ENCODE results near the gene GRIK5.

Gene GRIK5

GRCh38 chr19:41999878-42000208 is 70.2 kb downstream of the GRIK5 start:
- no peak for DNase-seq (ENCODE audit: low read depth)
- no peak overlapping the region for H3K4me3 ChIP-seq (replicated peaks; ENCODE audit: low read depth, low read length)
- TF ChIP-seq CTCF (IDR thresholded peaks at IDR 0.05; ENCODE audit: low read length, missing control alignments): no peak

DNA sequence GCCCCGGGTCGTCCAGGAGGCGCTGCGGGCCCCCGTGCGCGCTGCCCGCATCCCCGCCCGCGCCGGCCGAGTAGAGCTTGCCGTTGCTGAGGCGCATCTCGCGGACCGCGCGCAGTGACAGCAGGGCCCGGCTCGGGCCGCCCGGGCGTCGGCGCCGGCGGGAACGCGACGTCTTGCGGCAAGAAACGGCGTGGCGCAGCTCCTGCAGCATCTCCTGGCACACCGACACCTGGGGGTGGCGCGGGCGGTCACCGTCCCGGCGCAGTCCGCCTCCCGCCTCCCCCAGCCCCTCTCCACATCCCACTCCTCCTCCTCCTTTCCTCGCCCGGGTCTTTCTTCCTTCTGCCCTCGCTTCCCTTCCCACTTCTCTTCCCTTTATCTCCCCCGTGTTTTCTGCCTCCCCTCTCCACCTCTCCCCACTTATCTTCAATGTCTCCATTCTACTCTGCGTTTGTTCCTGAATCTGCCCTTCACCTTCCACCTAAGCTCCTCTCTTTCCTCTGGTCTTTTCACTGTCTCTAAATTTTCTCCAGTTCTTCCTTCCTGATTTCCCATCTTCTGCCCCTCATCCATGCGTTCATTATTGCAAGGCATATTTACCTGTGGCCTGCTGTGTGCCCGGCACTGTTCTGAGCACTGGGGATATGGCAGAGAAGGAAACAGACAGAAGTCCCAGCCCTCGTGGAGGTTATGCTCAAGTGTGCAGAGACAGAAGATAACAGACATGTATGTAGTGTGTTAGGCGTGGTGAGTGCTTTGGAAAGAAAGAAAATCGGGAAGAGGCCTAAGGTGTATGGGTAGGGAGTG is 70.7 kb downstream of the GRIK5 start:
- no peak overlapping the region for H3K4me3 ChIP-seq (replicated peaks; ENCODE audit: low read depth, low read length)
- no peak for TF ChIP-seq CTCF (IDR thresholded peaks at IDR 0.05; ENCODE audit: low read length, missing control alignments)
- DNase-seq (ENCODE audit: low read depth): no peak

DNA sequence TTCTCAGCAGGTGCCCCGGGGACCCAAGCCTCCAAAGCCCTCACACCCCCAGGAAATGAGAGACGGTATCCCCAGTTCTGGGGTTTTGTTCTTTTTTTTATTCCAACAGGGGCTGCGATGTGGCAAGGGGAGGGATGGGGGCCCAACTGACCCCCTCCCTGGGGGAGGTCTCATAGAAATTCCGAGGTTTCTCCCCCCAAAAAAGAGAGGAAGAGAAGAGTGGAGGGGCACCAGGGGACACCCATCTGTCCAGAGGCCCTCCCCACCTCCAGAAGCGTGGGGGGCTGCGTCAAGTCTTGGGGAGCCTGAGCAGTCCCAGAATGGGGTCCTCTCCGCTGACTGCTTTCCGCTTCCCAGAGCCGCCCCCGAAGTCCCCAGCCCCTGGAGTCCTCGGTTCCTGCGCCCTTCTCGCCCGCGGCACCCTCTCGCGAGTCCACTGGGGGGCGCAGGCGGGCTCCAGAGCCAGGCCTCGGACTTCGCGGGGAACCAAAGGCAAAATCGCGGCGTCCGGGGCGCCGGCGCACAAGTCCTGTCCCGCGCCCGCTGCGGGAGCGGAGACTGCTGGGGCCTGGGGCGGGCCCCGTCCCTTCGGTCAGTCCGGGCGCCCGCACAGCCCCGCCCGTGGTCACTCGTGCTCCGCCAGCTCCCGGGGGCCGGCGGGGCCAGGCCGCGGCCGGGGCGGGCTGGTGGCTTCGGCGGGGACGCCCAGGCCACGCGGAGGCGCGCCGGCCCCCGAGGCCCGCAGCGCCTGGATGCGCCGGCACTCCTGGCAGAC is 71.6 kb downstream of the GRIK5 start:
- TF ChIP-seq CTCF (IDR thresholded peaks at IDR 0.05; ENCODE audit: low read length, missing control alignments): peak; percentile 41
- no peak overlapping the region for H3K4me3 ChIP-seq (replicated peaks; ENCODE audit: low read depth, low read length)
- peak; percentile 29 for DNase-seq (ENCODE audit: low read depth)

DNA sequence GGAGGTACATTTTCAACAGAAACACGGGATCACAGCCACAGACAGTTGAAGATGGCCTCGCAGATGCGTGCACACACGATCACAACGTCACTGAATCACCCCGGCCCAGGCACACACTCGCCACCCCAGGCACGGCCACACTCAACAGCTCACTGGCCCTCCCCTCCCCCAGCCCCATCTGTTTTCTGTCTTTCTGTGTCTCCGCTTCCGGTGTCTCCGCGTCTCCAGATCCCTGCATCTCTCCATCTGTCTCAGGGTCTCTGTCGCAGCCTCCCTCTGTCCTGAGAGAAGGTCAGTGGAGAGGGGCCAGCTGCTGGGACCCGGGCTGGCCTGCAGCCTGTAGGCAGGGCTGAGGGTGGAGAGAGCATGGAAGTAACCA is 72.2 kb downstream of the GRIK5 start:
- no peak for TF ChIP-seq CTCF (IDR thresholded peaks at IDR 0.05; ENCODE audit: low read length, missing control alignments)
- H3K4me3 ChIP-seq (replicated peaks; ENCODE audit: low read depth, low read length): no peak overlapping the region
- DNase-seq (ENCODE audit: low read depth): no peak

GRCh38 chr19:41997121-41997850 is 72.7 kb downstream of the GRIK5 start:
- DNase-seq (ENCODE audit: low read depth): peak; percentile 48
- no peak overlapping the region for H3K4me3 ChIP-seq (replicated peaks; ENCODE audit: low read depth, low read length)
- no peak for TF ChIP-seq CTCF (IDR thresholded peaks at IDR 0.05; ENCODE audit: low read length, missing control alignments)

DNA sequence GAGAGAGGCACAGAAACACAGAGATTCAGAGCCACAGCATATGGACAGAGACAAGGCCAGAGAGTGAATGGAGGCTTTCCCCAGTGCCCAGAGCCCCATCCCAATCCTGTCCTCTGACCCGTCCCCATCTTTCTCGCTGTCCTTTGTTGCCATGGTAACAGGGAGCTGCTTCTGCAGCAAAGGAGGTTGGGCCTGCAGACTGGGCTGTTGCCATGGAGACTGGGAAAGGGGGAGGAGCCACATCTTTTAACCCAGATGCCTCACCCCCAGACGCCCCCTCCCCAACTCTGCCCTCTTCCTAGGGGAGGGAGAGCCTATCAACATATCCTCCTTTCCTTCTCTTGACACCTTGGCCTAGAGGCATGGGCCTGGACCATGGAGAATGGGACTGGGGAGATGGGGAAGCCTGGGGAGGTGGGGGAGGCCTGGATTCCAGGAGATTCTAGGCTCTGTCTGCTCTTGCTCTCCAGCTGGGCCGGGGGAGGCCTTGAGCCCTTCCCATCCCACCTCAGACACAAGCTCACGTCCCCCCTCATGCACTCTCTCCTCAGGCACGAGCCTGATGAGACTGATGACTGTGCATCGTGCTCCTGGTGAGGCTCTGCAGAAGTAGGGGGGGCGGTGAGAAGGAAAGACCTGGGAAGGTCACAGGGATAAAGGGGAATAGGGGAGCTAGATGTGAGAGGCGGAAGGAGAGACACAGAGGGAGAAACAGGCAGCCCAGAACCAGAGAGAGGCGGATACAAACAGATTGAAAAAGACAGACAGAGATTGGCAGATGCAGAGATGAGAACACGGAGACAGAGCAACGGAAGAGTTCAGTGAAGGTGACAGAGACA is 73.8 kb downstream of the GRIK5 start:
- no peak for TF ChIP-seq CTCF (IDR thresholded peaks at IDR 0.05; ENCODE audit: low read length, missing control alignments)
- no peak overlapping the region for H3K4me3 ChIP-seq (replicated peaks; ENCODE audit: low read depth, low read length)
- DNase-seq (ENCODE audit: low read depth): no peak

Measured in fibroblast of pulmonary artery (primary cell).